Sigmoid colon (tissue), 4 donors: ENCODE measurements around the gene MYO19.

Experiments
- CTCF ChIP-seq, 4 experiments: fragments of 450-650 bp in 3 of 4; fragments of 200-600 bp in 1 of 4; IDR thresholded peaks; one replicate each; pipeline ENCODE4 v1.5.1; 2016 to 2019; ENCODE audit warnings: antibody characterized with exemption in 4 of 4, mild to moderate bottlenecking in 3 of 4, moderate library complexity in 2 of 4
- EP300 ChIP-seq, 4 donors: sonication (generic); formaldehyde crosslinking; IDR thresholded peaks; one replicate each; pipeline ENCODE4 v1.6.1; 2017; ENCODE audit warnings: antibody characterized with exemption in 4 of 4
- POLR2A ChIP-seq, 2 donors: fragments of 450-650 bp; IDR thresholded peaks; one replicate each; pipeline ENCODE4 v1.6.1; 2016; ENCODE audit warnings: antibody characterized with exemption in 2 of 2, mild to moderate bottlenecking in 2 of 2, moderate library complexity in 2 of 2
- POLR2AphosphoS5 ChIP-seq, 4 donors: sonication (generic); formaldehyde crosslinking; IDR thresholded peaks; one replicate each; pipeline ENCODE4 v1.6.1; 2017; ENCODE audit warnings: antibody characterized with exemption in 4 of 4

GRCh38 chr17:36578671-36579070 is 44.0 kb upstream of the MYO19 start:
- TF ChIP-seq CTCF (IDR thresholded peaks at IDR 0.05): no peak
- no peak for TF ChIP-seq POLR2A (IDR thresholded peaks at IDR 0.05)
- TF ChIP-seq EP300 (IDR thresholded peaks at IDR 0.05): no peak
- no peak for TF ChIP-seq POLR2AphosphoS5 (IDR thresholded peaks at IDR 0.05)
